K562 (cell line): ENCODE results near the gene SERPINE1. TPM values are rescaled to one million over a fixed set of nuclear protein-coding genes. Genes with fewer than 3 reads are reported as not detected.

ENCODE experiments used
- ATAC-seq: fragments of 200-7000 bp; cut with Tn5 transposase; 3 replicates; pipeline ENCODE4 v1.9.1; 2020; ENCODE audit warnings: moderate library complexity
- BruUV-seq: library from RNA; stranded (reverse); fragments of 400-500 nt; replicated peaks from 2 replicates; lab custom pipeline; 2021; lab: Mats Ljungman, UMichigan
- CTCF ChIA-PET: fragments of 300-600 bp; formaldehyde crosslinking; extraction: SDS; loops from one replicate; lab custom pipeline; 2021; ENCODE audit warnings: low intra/inter-chr PET ratio; lab: Yijun Ruan, JAX
- POLR2A ChIA-PET: fragments of 300-600, 350-650 bp; sonication (Branson Sonifier 250); formaldehyde crosslinking; extraction: SDS; loops from one replicate; lab custom pipeline; 2021; ENCODE audit warnings: antibody characterized with exemption, inconsistent platforms; lab: Yijun Ruan, JAX
- DNase-seq, 4 experiments: peaks; one replicate each; pipeline versions ENCODE4 v3.0.0 to v3.0.0-alpha.2; 2011 to 2018; ENCODE audit warnings: low spot score in 3 of 4, mixed read lengths in 3 of 4; ENCODE audit errors: extremely low read depth in 1 of 4
- FAIRE-seq: peaks from 2 replicates; lab custom pipeline; 2011; peaks lifted over from hg19 to GRCh38; lab: Jason Lieb, UNC
- H2AFZ ChIP-seq: 2 replicates; pipeline ENCODE4 v1.6.0; 2011; ENCODE audit warnings: low read depth, low read length, control low read depth, inconsistent platforms
- H3K27ac ChIP-seq: fragments of 200-600 bp; 3 replicates; pipeline ENCODE4 v1.8.0; 2011; ENCODE audit warnings: low read depth, mild to moderate bottlenecking, control low read depth, inconsistent platforms, low read length, moderate library complexity, mixed read lengths; ENCODE audit errors: extremely low read depth
- H3K27me3 ChIP-seq, 2 experiments: fragments of 300-600 bp in 1 of 2; 2 replicates in 1 of 2; 3 replicates in 1 of 2; pipeline versions ENCODE4 v1.6.0 to v1.8.0; 2011; ENCODE audit warnings: inconsistent platforms in 2 of 2, low read length in 2 of 2, mild to moderate bottlenecking in 1 of 2, mixed read lengths in 1 of 2, moderate library complexity in 1 of 2; ENCODE audit not compliant: control insufficient read depth in 2 of 2, insufficient read depth in 2 of 2
- H3K36me3 ChIP-seq: fragments of 300-600 bp; 3 replicates; pipeline ENCODE4 v1.8.0; 2011; ENCODE audit warnings: mild to moderate bottlenecking, low read length, inconsistent platforms; ENCODE audit not compliant: control insufficient read depth, insufficient read depth
- H3K4me1 ChIP-seq, 2 experiments: fragments of 200-600 bp in 1 of 2; replicated peaks in 1 of 2; 2 replicates in 1 of 2; 3 replicates in 1 of 2; pipeline versions ENCODE4 v1.5.1 to v1.8.0; 2011; ENCODE audit warnings: inconsistent platforms in 2 of 2, low read length in 2 of 2, mild to moderate bottlenecking in 1 of 2, mixed read lengths in 1 of 2, moderate library complexity in 1 of 2; ENCODE audit not compliant: control insufficient read depth in 2 of 2, insufficient read depth in 2 of 2
- H3K4me2 ChIP-seq: 2 replicates; pipeline ENCODE4 v1.6.1; 2011; ENCODE audit warnings: low read length, control low read depth, inconsistent platforms, mixed read lengths; ENCODE audit not compliant: insufficient read depth
- H3K4me3 ChIP-seq: fragments of 200-600 bp; sonication (generic), shearing (Covaris generic); 2 replicates; pipeline ENCODE4 v1.5.1; 2016; ENCODE audit warnings: control low read depth, inconsistent platforms
- H3K79me2 ChIP-seq: fragments of 200-600 bp; 3 replicates; pipeline ENCODE4 v1.8.0; 2011; ENCODE audit warnings: low read length, inconsistent platforms; ENCODE audit not compliant: control insufficient read depth, insufficient read depth
- H3K9ac ChIP-seq, 2 experiments: 2 replicates each; pipeline versions ENCODE4 v1.6.0 to v1.6.1; 2011; ENCODE audit warnings: low read depth in 2 of 2, low read length in 2 of 2, control low read depth in 1 of 2, inconsistent platforms in 1 of 2, mild to moderate bottlenecking in 1 of 2, mixed read lengths in 1 of 2; ENCODE audit not compliant: insufficient read depth in 1 of 2
- H3K9me1 ChIP-seq: one replicate; pipeline ENCODE4 v1.6.0; 2011; ENCODE audit warnings: inconsistent platforms, mild to moderate bottlenecking, low read length, moderate library complexity; ENCODE audit not compliant: control insufficient read depth, insufficient read depth
- H3K9me3 ChIP-seq: replicated peaks from 2 replicates; pipeline ENCODE4 v1.5.1; 2011; ENCODE audit warnings: low read depth, low read length, inconsistent platforms; ENCODE audit not compliant: control insufficient read depth, insufficient read depth
- H4K20me1 ChIP-seq: replicated peaks from 2 replicates; pipeline ENCODE4 v1.6.1; 2011; ENCODE audit warnings: low read length, inconsistent platforms, mixed read lengths; ENCODE audit not compliant: control insufficient read depth, insufficient read depth
- COPS2 ChIP-seq: fragments of 450-650 bp; conservative IDR thresholded peaks from 2 replicates; pipeline ENCODE4 v1.6.1; 2016; ENCODE audit warnings: mild to moderate bottlenecking, moderate library complexity
- L3MBTL2 ChIP-seq: fragments of 450-650 bp; IDR thresholded peaks from 2 replicates; pipeline ENCODE4 v1.6.1; 2016; ENCODE audit warnings: mild to moderate bottlenecking, moderate library complexity
- SAFB2 ChIP-seq: fragments of 200-400 bp; formaldehyde crosslinking; IDR thresholded peaks from 2 replicates; pipeline ENCODE4 v1.6.1; 2018; ENCODE audit warnings: borderline replicate concordance, low read length, low read depth, moderate library complexity; ENCODE audit not compliant: severe bottlenecking
- ZNF121 ChIP-seq: sonication (generic); formaldehyde crosslinking; conservative IDR thresholded peaks from 2 replicates; pipeline ENCODE4 v1.8.0; 2022; ENCODE audit warnings: missing genetic modification reagents
- ZNF445 ChIP-seq: fragments of 250-450 bp; sonication (Bioruptor Pico); IDR thresholded peaks from 2 replicates; pipeline ENCODE4 v1.4.0; 2020; ENCODE audit warnings: low read depth, mild to moderate bottlenecking, moderate library complexity
- WGBS: fragments of 100-300 bp; shearing (Covaris generic); methylation state at CpG from one replicate; pipeline ENCODE4 v1.1.6; 2016; ENCODE audit warnings: low coverage, mixed read lengths; ENCODE audit not compliant: insufficient coverage; ENCODE audit errors: missing lambda C conversion rate; 5-methylcytosine and 5-hydroxymethylcytosine counted together
- in situ Hi-C: fragments of 300-500 bp; cut with MboI; formaldehyde crosslinking; loops from 4 replicates; pipeline ENCODE4 v1.15.0; 2018; ENCODE audit warnings: inconsistent platforms, mixed read lengths
- intact Hi-C: fragments of 100-400 bp; cut with micrococcal nuclease; formaldehyde crosslinking; loops from 2 replicates; pipeline ENCODE4 v1.14.2; 2022
- polyA plus RNA-seq, 8 experiments: library from polyadenylated mRNA; depleted of rRNA in 4 of 8; stranded (reverse) in 5 of 8; unstranded in 3 of 8; fragments of >200 nt; fragmentation: Nextera tagmentation in 2 of 8; fragmentation: Illumina TruSeq in 1 of 8; extraction: Ambion mirVana in 2 of 8; extraction: Trizol in 1 of 8; gene quantifications; 2 replicates each; pipeline versions ENCODE4 v1.2.1 to v1.2.3, GENCODE V29; 2011 to 2014; ENCODE audit warnings: inconsistent platforms in 1 of 8, missing spikeins in 1 of 8
- total RNA-seq, 7 experiments: library from RNA; depleted of rRNA in 6 of 7; stranded (reverse); fragments of >200 nt in 6 of 7; fragmentation: Illumina TruSeq in 2 of 7; extraction: Trizol in 2 of 7; gene quantifications; 2 replicates each; pipeline versions ENCODE4 v1.2.1 to v1.2.3, GENCODE V29; 2011 to 2021; ENCODE audit warnings: low replicate concordance in 1 of 7

The SERPINE1 gene
- total and polyA plus RNA-seq, 9 of the 15 experiments (the other 6 are each of a cell fraction or from before 2014, with no cell fraction given), result 0.22 to 4.8 (median 0.91) TPM

DNA sequence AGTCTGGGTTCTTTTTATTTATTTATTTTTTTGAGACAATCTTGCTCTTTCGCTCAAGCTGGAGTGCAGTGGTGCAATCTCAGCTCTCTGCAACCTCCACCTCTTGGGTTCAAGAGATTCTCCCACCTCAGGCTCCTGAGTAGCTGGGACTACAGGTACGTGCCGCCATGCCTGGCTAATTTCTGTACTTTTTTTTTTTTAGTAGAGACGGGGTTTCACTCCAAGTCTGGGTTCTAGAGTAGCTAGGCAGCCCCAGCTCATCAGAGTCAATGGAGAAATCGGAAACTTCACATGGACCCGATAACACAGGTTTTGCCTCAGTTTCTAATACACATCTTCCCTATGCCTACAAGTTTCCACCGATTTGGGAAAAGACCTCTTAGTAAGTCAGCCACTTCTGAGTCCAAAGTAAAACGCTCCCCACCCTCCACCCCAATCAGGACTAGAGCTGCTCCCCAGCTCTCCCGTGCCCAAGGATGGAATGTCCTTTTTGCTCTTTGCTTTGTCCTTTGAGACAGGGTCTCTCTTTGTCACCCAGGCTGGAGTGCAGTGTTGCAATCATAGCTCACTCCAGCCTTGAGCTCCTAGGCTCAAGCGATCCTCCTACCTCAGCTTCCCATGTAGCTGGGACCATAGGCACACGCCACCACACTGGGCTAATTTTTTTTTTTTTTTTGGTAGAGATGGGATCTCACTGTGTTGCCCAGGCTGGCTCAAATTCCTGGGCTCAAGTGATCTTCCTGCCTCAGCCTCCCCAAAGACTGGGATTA, 3.8 kb upstream of the SERPINE1 start:
- Histone ChIP-seq H3K4me1 (peaks cover 28 to 42% of the 10 kb centered on the region in 2 experiments), H3K9me1 (no peaks in the 10 kb centered on the region), H3K27me3 (no peaks in the 10 kb centered on the region), H3K4me2 (no peak overlapping the region; the same call in 1 of the 2 replicates), H3K9ac (no peak overlapping the region), H3K79me2 (no peaks in the 10 kb centered on the region), H3K9me3 (no peaks in the 10 kb centered on the region), H4K20me1 (no peaks in the 10 kb centered on the region), H2AFZ (no peak overlapping the region), H3K36me3 (no peaks in the 10 kb centered on the region), H3K4me3 (no peak overlapping the region), H3K27ac (no peak overlapping the region)
- in situ Hi-C loops, result no loop called here
- TF ChIP-seq ZNF445 (CRISPR knock-in tag), result no peak
- 0 out of 2 replicates have a peak, but pooled peaks have one; percentile 4 for TF ChIP-seq L3MBTL2
- peak; percentile 75 for TF ChIP-seq ZNF121 (CRISPR knock-in tag)
- no peak for TF ChIP-seq COPS2
- TF ChIP-seq SAFB2, result no peak
- no peak for FAIRE-seq
- ChIA-PET CTCF (interaction anchor here (0.7 kb wide), 1 partner anchor 80 kb away, joined by 4 read pairs; no protein-coding TSS in a partner anchor), POLR2A (interaction anchor here (0.6 to 2.6 kb wide), 9 partner anchors 11 to 449 kb away, joined by 3 to 13 read pairs (median 3); partner anchors contain the start of gene TRIM56)
- no peak for ATAC-seq
- DNase-seq, result no peak
- 46% methylated on average over 11 of the region's 11 CpGs for WGBS
- intact Hi-C loops, result no loop called here
- BruUV-seq, result no TSS peak
